ENCODE results near the gene HOXA13.

HOXA13 gene

DNA sequence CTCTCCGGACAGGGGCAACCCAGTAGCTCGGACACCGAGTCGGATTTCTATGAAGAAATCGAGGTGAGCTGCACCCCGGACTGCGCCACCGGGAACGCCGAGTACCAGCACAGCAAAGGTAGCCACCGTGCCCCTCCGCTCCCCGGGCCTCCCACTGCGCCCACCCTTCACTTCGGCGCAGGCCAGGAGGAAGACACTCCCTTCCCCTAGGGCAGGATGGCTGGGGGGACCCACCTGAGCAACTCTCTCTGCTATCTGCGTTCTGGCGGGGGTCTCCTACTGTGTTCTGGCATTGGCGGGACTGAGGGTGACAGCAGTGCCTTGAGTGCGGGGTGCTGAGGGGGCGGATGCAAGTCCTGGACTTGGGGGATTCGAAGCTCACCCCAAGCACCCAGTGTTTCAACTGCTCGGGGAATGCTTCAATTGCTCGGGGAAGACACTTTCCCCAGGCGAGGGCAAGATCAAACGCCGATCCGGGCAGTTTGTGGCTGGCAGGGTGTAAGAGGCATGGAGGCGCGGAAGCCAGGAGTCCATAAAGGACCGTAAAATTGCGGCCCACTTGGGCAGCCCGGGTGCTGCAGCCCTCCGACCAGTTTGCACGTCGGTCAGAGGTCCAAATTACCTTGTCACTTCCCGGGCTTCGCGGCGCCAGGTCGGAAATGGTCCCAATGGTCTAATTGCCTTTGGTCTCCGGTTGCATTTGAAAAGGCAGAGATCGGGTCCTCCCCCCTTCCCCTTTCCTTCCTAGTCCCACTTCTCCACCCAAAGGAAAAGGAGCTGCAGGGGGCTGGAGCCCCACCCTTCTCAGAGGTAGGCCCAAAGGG, 43.7 kb upstream of the HOXA13 start:
- Histone ChIP-seq H3K4me1 (ENCODE audit: control insufficient read depth, insufficient read depth, low read length, poor library complexity, severe bottlenecking) (peaks cover 31% of the 10 kb centered on the region), H3K36me3 (ENCODE audit: control insufficient read depth, insufficient read depth, low read length) (no peaks in the 10 kb centered on the region), H3K4me3 (ENCODE audit: extremely low read depth, insufficient read depth, low read length, poor library complexity, severe bottlenecking) (peak overlapping the region; percentile 44), H3K27ac (ENCODE audit: low read depth, low read length, severe bottlenecking) (no peak overlapping the region), H3K9me3 (ENCODE audit: control insufficient read depth, low read length) (no peaks in the 10 kb centered on the region)
- WGBS, 2 experiments (ENCODE audit: insufficient coverage in 2 of 2) = 1 to 2% methylated on average over 31 to 38 of the region's 43 CpGs

DNA sequence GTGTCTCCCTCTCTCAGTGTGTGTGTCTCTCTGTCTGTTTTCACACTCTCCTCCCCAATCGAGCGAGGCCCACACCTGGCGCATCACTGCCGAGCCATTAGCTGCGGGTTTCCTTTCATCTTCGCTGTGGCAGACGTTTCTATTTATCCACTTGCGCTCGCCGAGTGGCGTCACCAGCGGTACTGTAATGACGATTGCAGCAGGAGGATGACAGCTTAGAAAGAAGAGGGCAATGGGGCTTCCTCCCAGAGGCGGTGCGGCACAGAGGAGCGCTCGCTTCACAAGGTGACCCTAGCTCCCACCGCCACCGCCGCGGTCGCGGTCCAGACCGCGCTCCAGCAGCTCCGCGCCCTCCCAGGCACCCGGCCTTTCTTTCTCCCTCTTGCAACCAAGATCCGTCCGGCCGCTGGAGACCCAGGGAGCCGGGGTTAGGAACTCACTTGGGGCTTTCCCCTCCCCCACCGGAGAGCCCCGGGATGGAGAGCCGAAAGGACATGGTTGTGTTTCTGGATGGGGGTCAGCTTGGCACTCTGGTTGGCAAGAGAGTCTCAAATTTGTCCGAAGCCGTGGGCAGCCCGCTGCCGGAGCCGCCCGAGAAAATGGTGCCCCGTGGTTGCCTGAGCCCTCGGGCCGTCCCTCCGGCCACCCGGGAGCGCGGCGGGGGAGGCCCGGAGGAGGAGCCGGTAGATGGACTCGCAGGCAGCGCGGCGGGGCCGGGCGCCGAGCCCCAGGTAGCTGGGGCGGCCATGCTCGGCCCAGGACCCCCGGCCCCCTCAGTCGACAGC, 42.9 kb upstream of the HOXA13 start, which contains the start of gene EVX1:
Gene EVX1, plus strand, starts transcription at position 248 of the 785 bp plus-strand sequence. Its CDS starts 229 bp downstream, at position 477.
- H3K27ac ChIP-seq (ENCODE audit: low read depth, low read length, severe bottlenecking) = no peak within 1 kb of the TSS
- H3K4me1 ChIP-seq (ENCODE audit: control insufficient read depth, insufficient read depth, low read length, poor library complexity, severe bottlenecking) = peaks cover 39% of the 10 kb centered on the region
- peak within 1 kb of the TSS; percentile 44 for H3K4me3 ChIP-seq (ENCODE audit: extremely low read depth, insufficient read depth, low read length, poor library complexity, severe bottlenecking)
- H3K9me3 ChIP-seq (ENCODE audit: control insufficient read depth, low read length) = no peaks in the 10 kb centered on the region
- H3K36me3 ChIP-seq (ENCODE audit: control insufficient read depth, insufficient read depth, low read length) = no peaks in the 10 kb centered on the region
- 0% methylated on average over 40 to 43 of the region's 62 CpGs for WGBS, 2 experiments (ENCODE audit: insufficient coverage in 2 of 2)

DNA sequence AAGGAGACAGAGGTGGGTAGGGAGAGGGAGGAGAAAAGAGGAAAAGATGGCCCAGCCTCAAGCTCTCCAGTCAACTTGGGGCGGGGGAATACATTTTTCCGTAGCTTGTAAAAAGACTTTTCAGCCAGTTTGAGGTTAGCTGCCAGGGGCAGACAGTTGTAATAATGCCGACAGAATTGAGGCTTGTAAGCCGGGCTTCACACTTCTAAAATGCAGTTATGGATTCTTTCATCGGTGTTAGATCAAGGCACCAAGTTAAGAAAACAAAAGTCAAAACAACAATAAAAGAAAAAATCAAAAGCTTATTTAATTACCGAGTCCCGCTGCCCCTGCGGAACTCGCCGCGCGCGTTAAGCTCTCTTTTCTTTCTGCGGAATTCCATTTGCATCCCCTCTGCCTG, 42.3 kb upstream of the HOXA13 start:
- WGBS, 2 experiments (ENCODE audit: insufficient coverage in 2 of 2) = 0 to 1% methylated on average over 11 to 13 of the region's 14 CpGs
- no peaks in the 10 kb centered on the region for H3K9me3 ChIP-seq (ENCODE audit: control insufficient read depth, low read length)
- H3K36me3 ChIP-seq (ENCODE audit: control insufficient read depth, insufficient read depth, low read length) = no peaks in the 10 kb centered on the region
- H3K27ac ChIP-seq (ENCODE audit: low read depth, low read length, severe bottlenecking) = no peak overlapping the region
- peaks cover 44% of the 10 kb centered on the region for H3K4me1 ChIP-seq (ENCODE audit: control insufficient read depth, insufficient read depth, low read length, poor library complexity, severe bottlenecking)
- peak overlapping the region; percentile 44 for H3K4me3 ChIP-seq (ENCODE audit: extremely low read depth, insufficient read depth, low read length, poor library complexity, severe bottlenecking)

DNA sequence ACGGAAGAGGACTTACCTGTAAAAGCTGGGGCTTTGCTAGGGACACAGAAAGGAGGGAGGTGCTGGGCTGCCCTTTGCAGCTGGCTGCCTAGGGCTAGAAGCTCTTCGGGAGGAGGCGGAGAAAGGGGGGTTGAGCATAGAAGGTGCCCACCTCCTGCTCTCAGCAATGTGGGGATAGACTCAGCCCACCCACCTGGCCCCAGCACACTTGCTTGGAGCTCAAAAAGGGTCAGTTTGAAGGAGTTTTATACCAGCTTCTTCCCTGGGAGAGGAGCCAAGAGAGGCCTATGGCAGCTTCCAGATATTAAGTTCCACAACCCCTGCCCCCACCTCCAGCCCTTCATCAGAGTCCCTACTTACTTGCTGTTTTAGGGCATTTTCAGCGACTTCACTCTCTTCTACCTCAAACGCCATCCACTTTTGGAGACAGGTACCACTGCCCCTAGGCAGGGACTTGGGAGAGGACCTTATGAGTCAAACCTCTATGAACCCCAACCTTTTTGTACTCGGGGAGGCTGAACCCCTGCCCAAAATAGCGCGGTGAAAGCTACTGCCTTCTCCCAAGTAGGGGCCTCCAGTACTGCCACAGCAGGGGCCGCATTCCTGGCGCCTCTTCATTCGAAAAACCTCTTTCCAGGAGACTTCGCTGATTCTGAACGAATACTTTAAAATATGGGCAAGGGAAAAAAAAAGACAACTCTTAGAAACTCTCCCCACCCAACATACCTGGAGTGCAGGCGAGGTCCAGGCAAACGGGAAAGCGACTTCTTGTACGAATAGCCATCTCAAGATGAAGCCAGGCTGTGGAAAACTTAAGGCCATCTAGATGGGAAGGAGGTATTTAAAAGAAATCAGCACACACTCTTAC, 41.5 kb upstream of the HOXA13 start:
- H3K27ac ChIP-seq (ENCODE audit: low read depth, low read length, severe bottlenecking) = no peak overlapping the region
- H3K4me1 ChIP-seq (ENCODE audit: control insufficient read depth, insufficient read depth, low read length, poor library complexity, severe bottlenecking) = peaks cover 49% of the 10 kb centered on the region
- WGBS, 2 experiments (ENCODE audit: insufficient coverage in 2 of 2) = 1 to 6% methylated on average over 4 to 5 of the region's 17 CpGs
- H3K4me3 ChIP-seq (ENCODE audit: extremely low read depth, insufficient read depth, low read length, poor library complexity, severe bottlenecking) = peak overlapping the region; percentile 44
- H3K36me3 ChIP-seq (ENCODE audit: control insufficient read depth, insufficient read depth, low read length) = no peaks in the 10 kb centered on the region
- no peaks in the 10 kb centered on the region for H3K9me3 ChIP-seq (ENCODE audit: control insufficient read depth, low read length)

DNA sequence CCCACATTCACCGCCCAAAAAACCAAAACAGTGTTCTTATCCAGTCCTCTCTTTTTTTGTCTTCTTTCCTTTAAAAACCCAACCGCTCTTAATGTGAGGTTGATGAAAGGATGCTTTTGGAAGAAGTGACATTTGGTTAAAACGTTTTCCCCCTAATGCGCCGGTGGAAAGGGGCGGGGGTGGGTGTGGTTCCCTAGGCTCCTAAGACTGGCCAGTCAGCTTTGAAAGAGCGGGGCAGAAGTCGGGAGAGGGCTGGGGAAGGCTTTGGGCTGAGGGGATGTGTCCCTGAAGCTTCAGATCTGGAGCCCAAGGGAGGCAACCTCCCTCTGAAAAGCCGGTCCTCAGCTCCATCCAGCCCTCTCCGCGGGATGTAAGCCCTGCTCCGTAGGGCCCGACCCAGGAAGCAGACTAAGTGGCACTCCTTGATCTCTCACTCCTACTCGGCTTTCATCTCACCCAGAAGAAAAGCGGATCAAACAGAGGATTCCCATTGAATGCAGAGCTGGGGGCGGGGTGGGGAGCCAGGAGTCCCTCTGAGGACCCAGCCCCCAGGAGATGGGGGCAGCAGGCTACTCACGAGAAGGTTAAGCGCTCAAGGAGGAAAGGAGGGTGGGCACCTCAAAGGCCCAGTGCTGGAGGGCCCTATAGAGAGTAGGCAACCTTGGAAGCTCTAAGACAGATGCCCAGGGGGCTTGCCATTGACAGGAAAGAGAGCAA, 40.3 kb upstream of the HOXA13 start:
- WGBS, 2 experiments (ENCODE audit: insufficient coverage in 2 of 2) = 0 to 2% methylated on average over 13 to 14 of the region's 18 CpGs
- Histone ChIP-seq H3K9me3 (ENCODE audit: control insufficient read depth, low read length) (no peaks in the 10 kb centered on the region), H3K27ac (ENCODE audit: low read depth, low read length, severe bottlenecking) (no peak overlapping the region), H3K36me3 (ENCODE audit: control insufficient read depth, insufficient read depth, low read length) (no peaks in the 10 kb centered on the region), H3K4me3 (ENCODE audit: extremely low read depth, insufficient read depth, low read length, poor library complexity, severe bottlenecking) (peak overlapping the region; percentile 27), H3K4me1 (ENCODE audit: control insufficient read depth, insufficient read depth, low read length, poor library complexity, severe bottlenecking) (peaks cover 42% of the 10 kb centered on the region)

DNA sequence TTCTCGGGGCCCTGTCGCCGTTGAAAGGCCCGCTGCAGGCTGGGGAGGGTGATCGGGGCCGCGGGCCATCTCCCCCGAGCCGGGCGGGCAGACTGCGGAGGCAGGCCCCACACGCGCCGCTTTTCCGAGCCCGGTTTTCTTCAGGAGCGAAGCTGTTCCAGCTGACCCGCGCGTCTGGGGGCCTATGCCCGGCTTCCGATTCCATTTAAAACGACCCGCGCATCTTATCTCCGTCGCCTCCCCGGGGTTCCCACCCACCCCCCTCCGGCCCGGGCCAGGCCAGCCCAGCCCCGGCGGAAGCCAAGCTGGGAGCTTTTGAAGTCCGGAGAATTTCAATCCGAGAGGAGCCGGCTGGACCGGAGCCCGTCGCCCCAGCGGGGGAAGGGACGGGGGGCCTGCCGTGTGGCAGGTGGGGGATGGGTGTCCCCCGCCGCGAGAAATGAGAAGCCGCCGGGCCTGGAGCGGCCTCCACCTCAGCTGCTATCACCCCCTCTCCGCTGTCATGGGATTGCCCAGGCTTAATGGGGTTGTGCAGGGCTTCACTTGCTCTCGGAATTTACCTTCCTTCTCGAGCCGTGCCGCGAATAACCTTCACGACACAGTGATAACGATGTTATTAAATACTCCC, 39.6 kb upstream of the HOXA13 start:
- Histone ChIP-seq H3K36me3 (ENCODE audit: control insufficient read depth, insufficient read depth, low read length) (no peaks in the 10 kb centered on the region), H3K4me1 (ENCODE audit: control insufficient read depth, insufficient read depth, low read length, poor library complexity, severe bottlenecking) (peaks cover 40% of the 10 kb centered on the region), H3K4me3 (ENCODE audit: extremely low read depth, insufficient read depth, low read length, poor library complexity, severe bottlenecking) (peak overlapping the region; percentile 27), H3K27ac (ENCODE audit: low read depth, low read length, severe bottlenecking) (peak overlapping the region; percentile 41), H3K9me3 (ENCODE audit: control insufficient read depth, low read length) (no peaks in the 10 kb centered on the region)
- 0 to 1% methylated on average over 43 to 49 of the region's 55 CpGs for WGBS, 2 experiments (ENCODE audit: insufficient coverage in 2 of 2)

DNA sequence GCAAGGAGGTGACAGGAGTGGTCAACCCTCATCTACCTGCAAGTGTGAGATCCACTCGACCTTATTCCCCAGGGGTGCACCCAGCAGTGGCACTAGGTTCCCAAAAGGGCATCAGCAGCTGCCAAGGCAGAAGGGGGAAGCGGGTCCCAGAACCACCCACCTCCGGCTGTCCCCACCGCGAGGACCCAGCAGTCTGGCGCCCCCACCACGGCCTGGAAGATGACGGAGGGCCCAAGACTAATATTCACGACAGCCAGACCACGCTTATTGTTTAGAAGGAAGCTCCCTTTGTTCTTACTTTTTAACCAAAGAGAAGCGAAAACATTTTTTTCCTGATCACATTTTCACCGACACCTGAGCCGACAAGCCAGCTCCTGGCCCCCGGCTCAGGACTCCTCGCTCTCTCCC, 39.1 kb upstream of the HOXA13 start:
- peak overlapping the region; percentile 27 for H3K4me3 ChIP-seq (ENCODE audit: extremely low read depth, insufficient read depth, low read length, poor library complexity, severe bottlenecking)
- H3K36me3 ChIP-seq (ENCODE audit: control insufficient read depth, insufficient read depth, low read length) = no peaks in the 10 kb centered on the region
- 10% methylated on average over 14 to 15 of the region's 15 CpGs for WGBS, 2 experiments (ENCODE audit: insufficient coverage in 2 of 2)
- no peaks in the 10 kb centered on the region for H3K9me3 ChIP-seq (ENCODE audit: control insufficient read depth, low read length)
- H3K27ac ChIP-seq (ENCODE audit: low read depth, low read length, severe bottlenecking) = peak overlapping the region; percentile 41
- H3K4me1 ChIP-seq (ENCODE audit: control insufficient read depth, insufficient read depth, low read length, poor library complexity, severe bottlenecking) = peaks cover 38% of the 10 kb centered on the region

DNA sequence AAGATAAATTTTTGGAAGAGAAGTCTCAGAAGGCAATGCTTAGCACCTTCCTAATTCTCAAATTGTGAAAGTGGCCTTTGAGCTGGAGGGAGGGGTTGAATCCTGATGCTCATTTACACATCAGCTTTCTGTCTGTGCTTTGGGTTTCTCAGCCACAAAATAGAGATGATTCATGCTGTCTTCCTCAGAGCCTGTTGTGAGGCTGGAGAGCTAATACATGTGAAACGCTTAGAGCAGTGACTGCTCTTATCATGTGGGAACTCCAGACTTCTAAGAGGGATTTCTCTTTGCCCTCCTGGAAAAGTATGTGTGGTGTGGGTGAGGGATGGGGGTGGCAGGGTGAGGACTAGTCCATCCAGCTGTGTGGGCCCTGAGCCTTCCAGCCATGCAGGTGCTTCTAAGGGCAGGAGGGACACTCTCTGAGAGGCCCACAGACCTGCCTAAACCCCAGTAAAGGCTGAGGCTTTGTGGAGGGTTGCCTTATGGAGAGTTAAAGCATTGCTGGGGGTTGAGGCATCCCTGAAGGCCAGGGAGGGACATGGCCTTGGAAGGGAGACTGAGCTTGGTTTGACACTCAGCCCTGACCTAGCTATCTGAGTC, 37.9 kb upstream of the HOXA13 start:
- Histone ChIP-seq H3K9me3 (ENCODE audit: control insufficient read depth, low read length) (no peaks in the 10 kb centered on the region), H3K4me1 (ENCODE audit: control insufficient read depth, insufficient read depth, low read length, poor library complexity, severe bottlenecking) (peaks cover 36% of the 10 kb centered on the region), H3K4me3 (ENCODE audit: extremely low read depth, insufficient read depth, low read length, poor library complexity, severe bottlenecking) (no peak overlapping the region), H3K27ac (ENCODE audit: low read depth, low read length, severe bottlenecking) (peak overlapping the region; percentile 52), H3K36me3 (ENCODE audit: control insufficient read depth, insufficient read depth, low read length) (no peaks in the 10 kb centered on the region)
- 25 to 33% methylated on average over 1 of the region's 1 CpG for WGBS, 2 experiments (ENCODE audit: insufficient coverage in 2 of 2)

DNA sequence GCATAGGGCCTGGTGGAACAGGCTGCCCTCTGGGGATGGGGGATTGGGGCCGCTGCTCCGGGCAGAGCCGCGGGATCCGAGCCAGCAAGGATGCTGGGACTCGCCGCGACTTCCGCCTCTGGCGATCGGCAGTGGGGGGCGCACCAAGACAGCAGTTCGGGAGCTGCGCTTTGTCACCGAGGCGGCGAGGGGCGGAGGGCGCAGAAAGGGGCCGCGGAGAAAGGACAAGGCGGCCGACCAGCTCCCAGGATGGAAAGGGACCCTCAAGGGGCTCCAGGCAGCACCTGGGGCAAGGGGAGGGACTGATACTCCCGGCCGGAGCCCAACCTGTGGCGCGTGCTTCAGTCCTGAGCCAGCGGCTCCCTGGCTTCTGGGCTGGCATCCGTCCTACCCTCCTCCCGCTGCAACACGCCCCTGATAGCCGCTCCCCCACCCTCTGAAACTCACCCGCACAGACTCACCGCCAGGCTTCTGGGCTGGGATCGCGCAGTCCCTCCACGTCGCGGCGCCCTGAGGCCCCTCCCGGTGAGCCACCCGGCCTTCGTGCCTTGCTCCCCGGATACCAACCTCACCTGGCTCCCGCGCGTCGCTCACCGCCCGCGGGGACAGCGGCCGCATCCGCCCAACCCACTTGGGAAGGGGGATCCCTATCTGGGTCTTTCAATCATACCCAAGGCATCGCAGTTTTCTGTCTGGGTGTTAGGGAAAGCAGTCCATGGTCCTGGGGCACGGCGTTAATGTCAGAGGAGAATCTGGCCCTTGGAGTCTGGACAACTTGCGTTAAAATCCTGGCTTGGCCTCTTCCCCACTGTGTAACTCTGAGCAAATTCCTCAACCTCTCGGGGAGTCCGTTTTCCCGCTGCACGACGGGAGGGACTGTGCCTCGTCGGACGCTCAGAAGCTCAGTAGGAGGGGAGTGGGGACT, 35.8 kb upstream of the HOXA13 start:
- Histone ChIP-seq H3K9me3 (ENCODE audit: control insufficient read depth, low read length) (no peaks in the 10 kb centered on the region), H3K36me3 (ENCODE audit: control insufficient read depth, insufficient read depth, low read length) (no peaks in the 10 kb centered on the region), H3K27ac (ENCODE audit: low read depth, low read length, severe bottlenecking) (peak overlapping the region; percentile 16), H3K4me3 (ENCODE audit: extremely low read depth, insufficient read depth, low read length, poor library complexity, severe bottlenecking) (peak overlapping the region; percentile 45), H3K4me1 (ENCODE audit: control insufficient read depth, insufficient read depth, low read length, poor library complexity, severe bottlenecking) (peaks cover 27% of the 10 kb centered on the region)
- WGBS, 2 experiments (ENCODE audit: insufficient coverage in 2 of 2) = 1 to 2% methylated on average over 51 to 52 of the region's 66 CpGs
